HG03469 (cell line): ENCODE results near the gene STAMBPL1.
A peak's percentile ranks its signal among the peaks of the same experiment; 100 is the strongest.

Experiments used
- ATAC-seq: cut with Tn5 transposase; IDR thresholded peaks from one replicate; pipeline ENCODE4 v1.9.1; 2021; ENCODE audit warnings: mild to moderate bottlenecking, moderate library complexity, moderate number of reproducible peaks; ENCODE audit not compliant: unreplicated experiment

The STAMBPL1 gene

GRCh38 chr10:88890681-88891381 lies 10.8 kb downstream of the STAMBPL1 start:
- no peak for ATAC-seq

GRCh38 chr10:88892222-88892967 lies 12.3 kb downstream of the STAMBPL1 start:
- no peak for ATAC-seq

- ATAC-seq = no peak
Observed at GRCh38 chr10:88893611-88894010, 13.6 kb downstream of the STAMBPL1 start.

- no peak for ATAC-seq
Observed at GRCh38 chr10:88895250-88895649, 15.2 kb downstream of the STAMBPL1 start.

GRCh38 chr10:88896372-88896993 lies 16.4 kb downstream of the STAMBPL1 start:
- ATAC-seq = no peak

- no peak for ATAC-seq
Observed at GRCh38 chr10:88896994-88897853, 17.2 kb downstream of the STAMBPL1 start.

- no peak for ATAC-seq
Observed at GRCh38 chr10:88898727-88899126, 18.7 kb downstream of the STAMBPL1 start.

- no peak for ATAC-seq
Observed at GRCh38 chr10:88899886-88900285, 19.8 kb downstream of the STAMBPL1 start.

GRCh38 chr10:88901206-88901983 lies 21.4 kb downstream of the STAMBPL1 start:
- peak; percentile 76 for ATAC-seq

GRCh38 chr10:88901984-88902789 lies 22.1 kb downstream of the STAMBPL1 start:
- peak; percentile 30 for ATAC-seq

GRCh38 chr10:88903715-88904114 lies 23.7 kb downstream of the STAMBPL1 start:
- no peak for ATAC-seq

GRCh38 chr10:88906921-88907320 lies 26.9 kb downstream of the STAMBPL1 start:
- no peak for ATAC-seq

GRCh38 chr10:88908194-88908593 lies 28.1 kb downstream of the STAMBPL1 start:
- ATAC-seq = no peak

- ATAC-seq = no peak
Observed at GRCh38 chr10:88911116-88911515, 31.1 kb downstream of the STAMBPL1 start.

- no peak for ATAC-seq
Observed at GRCh38 chr10:88911851-88912250, 31.8 kb downstream of the STAMBPL1 start.

- no peak for ATAC-seq
Observed at GRCh38 chr10:88913127-88913526, 33.1 kb downstream of the STAMBPL1 start.

GRCh38 chr10:88913788-88914187 lies 33.7 kb downstream of the STAMBPL1 start:
- no peak for ATAC-seq

GRCh38 chr10:88915781-88916180 lies 35.7 kb downstream of the STAMBPL1 start:
- ATAC-seq = no peak

- ATAC-seq = no peak
Observed at GRCh38 chr10:88916231-88916630, 36.2 kb downstream of the STAMBPL1 start.
